CD4-positive, alpha-beta T cell treated with Interferon gamma for 1 hour (primary cell): ENCODE measurements around the gene CNTNAP3.
"Not testable (repeated sequence)": the region's sequence is repeated elsewhere in the genome, so short reads cannot be mapped to it uniquely, and the experiment has no call there.

Source experiments
- DNase-seq: peaks from one replicate; pipeline ENCODE4 v3.0.0-alpha.2; 2020

The CNTNAP3 gene

DNA sequence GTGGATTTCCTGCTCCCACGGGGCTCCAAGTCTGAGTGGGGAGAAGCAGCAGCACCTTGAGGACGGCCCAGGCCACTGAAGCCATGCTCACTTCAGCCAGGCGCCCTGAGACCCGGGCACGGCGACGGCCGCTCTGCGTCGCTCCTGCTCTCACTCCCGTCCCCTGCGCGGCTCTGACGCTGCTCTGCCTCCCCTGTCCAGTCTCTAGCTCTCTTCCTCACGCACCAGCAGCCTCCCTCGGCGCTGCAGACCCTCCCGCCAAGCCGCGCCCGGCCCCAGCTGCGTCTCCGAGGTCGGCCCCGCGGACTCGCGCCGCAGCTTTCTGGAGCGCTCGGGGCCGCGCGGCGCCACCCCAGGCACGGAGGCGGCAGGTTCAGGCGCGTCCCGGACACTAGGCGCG lies at the start of gene CNTNAP3:
Gene CNTNAP3 (minus strand): TSS at position 188 of the 400 bp plus-strand sequence. CDS start 103 bp downstream, at position 85.
- not testable (repeated sequence) for DNase-seq

DNA sequence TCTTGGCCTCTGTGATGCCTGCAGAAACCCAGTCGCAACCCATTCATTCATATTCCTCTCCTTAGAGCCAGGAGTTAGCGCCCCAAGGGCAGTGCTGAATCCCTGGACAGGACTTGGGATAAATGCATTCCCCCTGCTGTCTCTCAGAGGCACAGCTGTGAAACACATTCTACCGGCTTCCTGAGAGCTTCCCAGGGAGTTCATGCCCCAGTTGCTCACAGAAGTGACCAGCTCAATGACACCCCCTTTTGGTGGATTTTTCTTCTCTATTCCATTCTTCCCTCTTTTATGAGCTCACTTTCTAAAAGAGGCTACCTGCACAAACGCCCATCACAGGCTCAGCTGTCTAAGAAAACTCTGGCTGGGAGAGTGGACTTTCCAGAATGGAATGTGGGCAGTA lies 8.0 kb downstream of the CNTNAP3 start:
- not testable (repeated sequence) for DNase-seq

DNA sequence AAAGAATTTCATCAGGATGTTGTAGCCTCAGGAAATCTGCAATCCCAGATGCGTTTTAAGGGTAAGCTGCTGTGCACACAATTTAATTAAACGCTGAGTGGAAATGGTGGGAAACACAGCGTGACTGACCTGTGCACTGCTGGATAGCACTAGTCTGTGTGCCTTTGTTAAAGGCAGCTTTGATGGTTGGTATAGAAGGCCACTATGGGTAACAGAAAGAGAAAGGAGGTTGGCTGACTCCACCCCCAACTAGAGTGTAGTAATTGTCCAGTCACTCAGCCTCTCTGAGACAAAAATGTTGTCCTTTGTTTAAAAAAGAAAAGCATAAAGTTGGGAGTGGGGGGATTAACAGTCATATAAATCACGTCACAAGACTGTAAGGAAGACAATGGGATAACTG lies 45.5 kb downstream of the CNTNAP3 start:
- not testable (repeated sequence) for DNase-seq

DNA sequence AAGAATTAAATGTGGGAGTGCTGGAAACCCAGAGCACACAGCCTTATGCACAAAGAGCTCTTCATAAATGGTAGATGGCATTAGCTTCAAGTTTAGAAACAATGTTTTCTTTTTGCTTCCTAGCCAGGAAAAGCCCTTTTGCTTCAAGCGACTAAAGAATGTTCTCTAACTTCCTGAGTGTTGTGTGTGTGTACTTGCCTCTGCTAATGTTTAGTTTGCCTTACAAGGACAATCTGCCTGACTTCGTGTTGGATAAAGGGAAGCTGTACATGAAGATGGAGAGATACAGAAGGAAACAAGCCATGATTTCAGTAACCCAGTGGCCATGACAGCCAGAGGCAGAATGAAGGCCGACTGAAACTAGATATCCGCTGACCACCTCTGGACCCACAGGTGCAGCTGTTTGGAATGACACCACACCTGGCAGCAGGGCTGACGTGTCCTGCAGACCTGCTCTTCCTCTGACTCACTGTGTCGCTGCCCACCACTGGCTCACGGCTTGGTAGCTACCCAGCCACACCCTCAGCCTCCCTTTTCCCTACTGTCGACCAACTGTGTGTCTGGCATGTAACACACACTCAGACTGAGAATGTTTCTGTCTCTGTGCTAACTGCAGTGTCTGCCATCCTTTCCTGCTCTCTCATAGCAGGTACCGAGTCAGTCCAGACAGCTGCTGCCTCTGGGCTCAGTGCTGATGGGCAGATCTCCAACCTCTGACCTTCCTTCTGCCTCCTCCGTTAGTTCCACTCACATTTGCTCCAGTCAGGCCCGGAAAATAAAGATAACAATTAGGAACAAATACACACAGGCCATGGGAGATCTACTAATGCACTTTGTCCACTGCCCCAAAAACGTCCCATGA lies 55.6 kb downstream of the CNTNAP3 start:
- DNase-seq: not testable (repeated sequence)

DNA sequence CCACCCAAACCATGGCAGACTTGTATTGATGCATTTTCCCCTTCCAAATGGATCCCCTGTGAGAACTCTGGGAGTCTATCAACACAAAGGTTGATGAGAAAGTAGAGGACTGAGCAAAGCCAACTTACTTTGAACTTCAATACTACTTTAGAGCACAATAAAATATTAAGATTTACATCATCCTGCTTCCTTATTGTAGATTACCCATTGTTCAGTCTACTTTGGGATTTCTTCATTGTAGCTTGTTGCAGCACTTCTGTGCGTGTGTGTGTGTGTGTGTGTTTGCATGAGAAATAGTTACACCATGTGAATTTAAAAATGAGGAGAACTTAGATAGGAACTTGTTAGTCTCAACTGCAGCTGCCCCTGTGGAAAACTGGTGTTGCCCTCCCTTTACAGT lies 72.0 kb downstream of the CNTNAP3 start:
- DNase-seq: not testable (repeated sequence)

DNA sequence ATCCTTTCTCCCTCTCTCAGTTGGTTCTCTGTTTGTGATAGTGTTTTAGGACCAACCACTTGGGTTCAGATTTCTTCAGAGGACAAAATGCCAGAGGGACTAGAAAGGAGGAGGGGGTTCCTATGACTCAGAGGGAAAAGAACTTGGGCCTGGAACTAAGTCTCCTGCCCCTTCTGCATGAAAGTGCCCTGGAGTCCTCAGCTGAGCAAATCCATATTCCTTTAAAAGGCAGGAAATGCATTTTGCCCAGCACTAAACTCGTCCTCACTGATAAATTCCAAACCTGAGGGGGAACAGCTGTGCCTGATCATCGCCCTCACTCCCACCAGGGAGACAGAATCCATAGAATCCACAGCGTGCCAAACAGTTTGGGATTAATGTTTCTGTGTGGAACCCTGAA lies 78.2 kb downstream of the CNTNAP3 start:
- DNase-seq: not testable (repeated sequence)

DNA sequence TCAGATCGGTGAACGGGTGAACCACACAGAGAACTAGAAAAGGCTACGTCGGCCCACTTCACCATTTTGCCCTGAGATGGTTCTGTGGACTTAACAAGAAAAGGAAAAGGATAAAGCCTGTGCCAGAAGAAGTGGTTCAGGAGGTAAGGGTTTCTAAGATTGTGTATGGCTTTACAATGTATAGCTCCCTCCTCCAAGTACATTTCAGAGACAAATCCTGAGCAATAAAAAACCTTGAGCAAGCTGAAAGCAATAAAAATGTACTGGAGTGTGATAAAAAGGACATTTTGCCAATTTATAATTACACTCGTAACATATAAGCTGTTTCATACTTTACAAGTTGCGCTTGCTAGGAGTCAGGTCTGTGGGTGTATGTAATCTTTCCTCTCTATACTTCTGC lies 81.3 kb downstream of the CNTNAP3 start:
- DNase-seq: not testable (repeated sequence)

DNA sequence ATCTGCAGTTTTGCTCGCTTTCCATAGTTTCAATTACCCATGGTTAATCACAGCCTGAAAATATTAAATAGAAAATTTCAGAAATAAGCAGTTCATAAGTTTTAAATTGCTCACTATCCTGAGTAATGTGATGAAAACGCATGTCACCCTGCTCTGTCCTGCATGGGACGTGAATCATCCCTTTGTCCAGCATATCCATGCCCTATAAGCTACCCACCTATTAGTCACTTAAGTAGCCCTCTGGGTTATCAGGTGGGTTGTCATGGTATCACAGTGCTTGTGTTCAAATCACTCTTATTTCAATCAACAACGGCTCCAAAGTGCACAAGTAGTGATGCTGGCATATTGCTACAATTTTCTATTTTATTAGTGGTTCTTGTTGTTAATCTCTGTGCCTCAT lies 82.1 kb downstream of the CNTNAP3 start:
- not testable (repeated sequence) for DNase-seq

DNA sequence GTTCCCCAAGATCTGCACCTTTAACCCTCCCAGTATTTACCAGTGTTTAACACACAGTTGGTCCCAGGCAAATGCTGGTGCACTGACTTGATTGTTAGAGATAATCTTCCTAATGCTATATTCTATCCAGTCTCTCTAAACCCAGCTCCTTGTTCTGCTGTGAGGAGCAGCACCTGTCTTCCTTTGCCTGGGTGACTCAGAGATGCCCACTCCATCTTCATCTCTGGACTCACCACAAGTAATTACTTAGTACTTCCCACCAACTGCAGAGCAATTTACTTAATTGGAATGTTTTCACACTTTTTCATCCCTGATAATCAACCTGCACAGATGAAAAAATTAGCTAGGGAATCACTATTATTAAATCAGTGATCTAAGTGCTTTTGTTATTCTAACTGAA lies 87.6 kb downstream of the CNTNAP3 start:
- DNase-seq: not testable (repeated sequence)

DNA sequence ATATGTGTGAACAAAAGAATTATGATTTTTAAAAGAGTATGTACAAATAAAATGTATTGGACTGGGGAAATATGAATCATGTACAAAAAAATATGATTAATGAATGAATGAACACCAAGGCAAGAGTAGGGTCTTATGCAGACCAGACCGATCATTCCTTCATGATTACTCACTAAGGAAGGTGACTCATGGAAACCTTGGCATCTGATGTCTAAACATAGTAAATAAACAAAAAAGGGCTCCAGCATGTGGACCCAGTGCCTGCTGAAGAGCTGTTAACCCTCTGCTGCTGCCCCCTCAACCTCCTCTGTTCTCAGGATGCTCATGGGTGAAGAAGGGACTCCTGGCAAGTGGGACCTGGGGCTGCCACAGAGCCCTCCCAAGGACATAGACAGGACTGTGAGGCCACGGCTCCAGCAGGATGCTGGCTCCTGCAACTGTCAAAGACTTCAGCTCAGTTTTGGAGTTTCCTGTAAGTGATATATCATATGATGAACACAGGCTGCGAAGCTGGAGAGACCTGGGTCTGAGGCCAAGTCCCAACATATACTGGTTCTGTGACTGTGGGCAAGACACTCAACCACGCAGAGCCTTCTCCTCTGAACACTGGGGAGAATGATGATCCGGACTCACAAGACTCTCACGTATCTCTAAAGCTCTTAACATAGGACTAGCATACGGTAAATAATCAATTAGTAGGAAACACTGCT lies 89.8 kb downstream of the CNTNAP3 start:
- DNase-seq: not testable (repeated sequence)

DNA sequence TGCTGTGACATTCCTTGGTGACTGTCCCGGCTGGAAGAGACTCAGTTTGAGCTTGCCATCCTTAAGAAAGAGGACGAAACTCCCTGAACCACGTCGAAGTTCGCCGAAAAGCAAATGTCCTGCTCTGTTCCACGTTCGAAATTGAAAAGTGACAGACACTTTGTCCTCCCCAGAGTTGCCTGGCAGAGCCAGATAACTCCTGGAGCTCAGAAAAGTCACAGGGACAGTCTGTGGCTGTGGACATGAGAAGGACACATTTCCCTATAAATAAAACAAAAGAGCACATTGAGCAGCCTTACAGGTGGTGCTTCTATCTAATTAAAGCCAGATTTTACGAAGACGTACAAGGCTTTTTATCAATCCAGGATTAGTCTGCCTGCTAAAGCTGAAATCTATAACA lies 116.6 kb downstream of the CNTNAP3 start:
- DNase-seq: not testable (repeated sequence)

DNA sequence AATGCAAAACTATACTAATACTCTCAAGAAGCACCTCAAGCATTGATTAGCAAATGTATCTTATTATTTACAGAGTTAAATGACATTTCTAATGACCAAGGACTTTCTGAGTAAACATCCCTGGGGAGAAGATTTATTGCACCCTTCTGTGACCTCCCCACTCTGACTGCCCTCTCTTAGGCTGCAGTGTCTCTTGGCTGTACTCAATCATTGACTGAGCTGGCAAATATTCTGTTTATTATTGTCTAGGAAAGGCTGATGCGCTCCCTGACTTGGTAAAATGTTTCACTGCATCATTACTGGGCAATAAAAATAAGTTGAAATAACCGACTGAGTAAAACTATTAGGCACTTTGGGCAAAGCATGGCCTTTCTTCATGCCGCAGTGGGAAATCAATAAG lies 130.3 kb downstream of the CNTNAP3 start:
- not testable (repeated sequence) for DNase-seq

DNA sequence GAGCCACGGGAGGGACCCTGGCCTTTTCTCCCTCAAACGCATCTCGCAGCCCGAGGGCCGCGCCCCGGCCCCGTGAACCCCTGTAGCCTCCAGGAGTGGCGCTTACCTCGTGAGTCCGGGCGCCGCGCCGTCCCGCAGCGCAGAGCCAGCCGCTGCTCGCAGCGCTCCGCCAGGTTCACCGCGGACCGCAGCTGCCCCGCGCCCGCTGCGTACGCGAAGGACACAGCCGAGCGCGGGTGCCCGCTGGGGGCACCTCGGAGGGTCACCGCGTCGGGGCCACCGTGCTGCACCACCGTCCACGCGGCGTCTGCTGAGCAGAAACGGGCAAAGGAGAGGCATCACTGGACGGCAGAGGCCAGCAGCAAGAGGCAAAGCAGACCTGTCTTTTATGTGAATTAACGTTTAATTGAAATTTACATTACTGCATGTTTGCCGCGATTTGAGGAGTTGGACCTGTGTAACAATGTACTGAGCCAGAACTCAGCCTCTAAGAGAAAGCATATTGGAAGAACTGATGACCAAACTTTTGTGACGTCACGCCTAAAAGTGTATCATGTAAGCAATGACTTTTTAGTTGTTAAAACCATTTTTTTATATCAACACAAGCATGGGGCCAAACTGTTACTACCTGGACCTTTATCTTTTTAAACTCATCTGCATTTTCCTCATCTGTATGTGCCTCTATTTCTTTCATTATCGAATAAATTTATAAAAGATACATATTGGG lies 155.0 kb downstream of the CNTNAP3 start:
- DNase-seq: not testable (repeated sequence)

DNA sequence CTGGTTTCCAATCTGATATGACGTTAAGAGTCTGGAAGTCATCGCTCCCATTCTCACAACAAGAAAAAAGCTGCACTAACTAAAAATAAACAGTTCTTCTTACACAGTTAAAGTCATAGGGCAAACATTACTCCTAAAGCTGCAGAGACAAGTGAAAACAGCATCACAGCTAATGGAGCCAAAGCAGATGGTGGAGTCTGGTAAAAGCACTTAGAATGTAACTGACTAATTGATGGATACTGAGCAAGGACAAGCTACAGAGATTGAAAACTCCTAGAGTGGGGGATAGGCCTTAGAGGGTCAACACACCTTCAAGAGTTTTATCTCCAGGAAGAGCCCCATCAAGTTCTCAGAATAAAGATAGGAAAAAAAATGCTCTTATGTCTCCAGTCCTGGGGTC lies 166.6 kb downstream of the CNTNAP3 start:
- DNase-seq: not testable (repeated sequence)

DNA sequence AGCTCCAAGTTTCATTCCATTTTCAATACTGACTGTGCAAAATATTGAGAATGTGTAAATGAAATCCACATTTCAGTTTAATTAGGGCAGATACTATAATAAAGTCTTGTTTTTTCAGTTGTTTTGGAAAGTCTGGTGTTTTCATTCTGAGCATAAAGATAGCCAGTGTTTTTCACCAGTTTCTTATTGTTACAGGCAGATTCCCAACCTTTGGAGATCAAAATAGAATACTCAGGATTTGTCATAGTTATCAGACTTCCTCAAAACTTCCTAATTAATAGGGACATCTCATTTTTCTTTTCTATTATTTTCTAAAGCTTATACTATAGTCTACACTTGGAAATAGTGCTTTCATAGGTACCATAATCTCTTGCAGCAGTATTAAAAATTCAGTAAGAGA lies 176.2 kb downstream of the CNTNAP3 start:
- not testable (repeated sequence) for DNase-seq

DNA sequence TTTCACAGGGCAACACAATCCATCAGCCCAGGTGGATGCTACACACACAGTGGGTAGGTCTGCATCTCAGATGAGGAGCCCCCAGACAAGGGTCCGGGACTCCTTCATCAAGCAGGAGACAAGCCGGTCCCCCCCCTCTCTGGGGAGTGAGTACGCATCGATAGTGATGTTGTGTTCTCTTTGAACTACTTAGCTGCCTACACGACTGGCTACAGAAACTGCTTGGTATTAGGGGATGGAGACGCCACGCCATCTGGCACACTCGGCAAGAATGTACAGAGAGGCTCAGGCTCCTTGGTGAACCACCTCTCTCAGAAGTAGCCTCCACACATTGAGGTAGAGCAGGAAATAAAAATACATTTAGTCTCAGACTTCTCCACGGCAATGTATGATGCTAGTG lies 179.8 kb downstream of the CNTNAP3 start:
- no peak for DNase-seq

DNA sequence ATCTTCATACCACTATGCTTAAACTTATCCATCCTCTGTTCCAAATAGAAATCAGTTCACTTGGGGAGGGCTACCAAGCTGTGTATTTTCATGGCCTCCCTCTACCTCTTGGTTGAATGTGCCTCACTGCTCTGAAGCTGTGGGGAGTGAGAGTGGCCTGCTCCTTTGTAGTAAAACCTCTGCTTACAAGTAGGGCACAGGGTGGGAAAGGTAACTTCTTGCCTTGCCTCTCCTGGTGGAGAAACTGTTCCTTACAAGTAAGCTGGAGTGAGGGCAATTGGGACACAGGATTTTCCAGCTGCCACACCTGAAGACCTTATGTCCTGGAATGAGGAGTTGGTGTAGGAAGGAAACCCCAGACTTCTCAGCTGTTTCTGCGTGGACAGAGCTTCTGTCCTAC lies 190.8 kb downstream of the CNTNAP3 start:
- not testable (repeated sequence) for DNase-seq

DNA sequence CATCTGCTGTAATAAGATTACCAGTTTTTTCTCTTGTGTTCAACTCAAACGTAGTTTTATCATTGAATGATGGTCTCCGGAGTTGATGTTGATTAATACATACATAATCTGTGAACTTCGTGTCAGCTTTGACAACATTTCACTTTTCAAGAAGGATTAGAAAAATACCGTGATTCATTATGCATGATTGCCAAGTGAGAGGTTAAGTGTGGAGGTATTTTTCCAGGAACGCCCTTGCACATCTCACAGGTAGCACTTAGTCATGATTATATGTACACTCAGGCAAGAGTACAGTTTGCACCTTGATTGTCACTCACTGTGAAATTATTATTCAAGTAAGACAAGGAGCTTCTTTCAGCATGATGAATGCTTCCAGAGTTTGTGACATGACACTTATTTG lies 202.7 kb downstream of the CNTNAP3 start:
- DNase-seq: not testable (repeated sequence)

DNA sequence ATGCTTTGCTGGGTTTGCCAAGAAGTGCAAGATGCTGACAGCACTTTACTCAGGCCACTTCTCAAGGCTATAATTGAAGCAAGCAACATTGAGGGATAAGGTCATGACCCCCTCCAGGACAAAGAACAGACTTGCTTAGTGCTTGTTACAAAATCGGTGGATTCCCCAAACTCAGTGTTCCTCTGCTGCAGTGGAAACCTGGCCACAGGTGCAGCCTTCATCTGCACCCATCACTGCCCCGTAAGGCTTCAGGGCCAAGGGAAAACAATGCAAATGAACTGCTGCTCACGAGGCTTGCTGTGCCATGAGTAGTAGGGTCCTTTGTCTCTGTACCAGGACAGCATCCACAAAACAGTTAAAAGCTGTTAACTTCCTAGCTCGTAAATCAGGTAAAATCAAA lies 205.4 kb downstream of the CNTNAP3 start:
- DNase-seq: not testable (repeated sequence)

DNA sequence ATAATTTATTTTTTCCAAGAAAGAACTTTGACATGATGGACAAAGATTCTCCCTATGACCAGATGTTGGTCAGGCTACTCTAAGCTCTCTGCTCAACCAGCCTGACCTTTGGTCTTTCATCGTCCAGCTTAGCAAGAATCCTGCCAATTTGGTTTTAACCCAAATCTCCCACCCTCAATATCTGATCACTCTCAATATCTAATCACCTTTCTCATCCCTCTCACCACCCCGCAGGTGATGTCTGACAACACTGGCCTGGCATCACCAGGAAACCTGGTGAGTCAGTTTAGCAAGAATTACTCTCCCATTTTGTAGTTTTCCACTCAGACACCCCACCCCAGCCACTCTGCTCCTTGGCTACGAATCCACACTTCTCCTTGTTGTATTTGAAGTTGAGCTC lies 207.9 kb downstream of the CNTNAP3 start:
- not testable (repeated sequence) for DNase-seq

DNA sequence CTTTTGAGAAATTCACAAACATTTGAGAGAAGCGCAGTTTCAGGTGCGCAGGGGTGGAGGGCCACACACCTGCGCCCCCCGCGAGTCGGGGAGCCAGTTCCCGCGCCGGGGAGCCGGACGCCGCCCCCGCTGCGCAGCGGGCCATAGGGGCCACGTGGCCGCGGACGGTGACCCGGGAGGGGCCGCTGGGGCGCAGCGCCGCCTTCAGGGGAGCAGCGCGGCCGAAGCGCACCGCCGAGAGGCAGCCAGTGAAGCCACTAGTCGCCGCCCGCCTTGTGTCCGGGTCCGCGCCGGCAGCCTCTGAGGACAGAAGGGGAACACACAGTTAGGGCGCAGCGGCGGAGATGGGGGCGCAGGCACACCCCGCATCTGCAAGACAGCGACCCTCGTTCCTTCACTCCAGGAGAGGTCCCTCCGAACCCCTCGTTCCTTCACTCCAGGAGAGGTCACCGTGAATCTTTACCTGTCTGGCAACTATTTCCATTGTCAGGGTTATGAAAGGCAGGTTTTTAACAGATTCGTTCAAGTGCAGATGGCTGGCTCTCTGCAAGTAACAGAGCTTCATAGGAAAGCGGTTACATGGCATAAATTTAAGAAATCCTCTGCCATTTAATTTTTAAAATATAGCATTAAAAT lies 209.2 kb downstream of the CNTNAP3 start:
- DNase-seq: not testable (repeated sequence)

DNA sequence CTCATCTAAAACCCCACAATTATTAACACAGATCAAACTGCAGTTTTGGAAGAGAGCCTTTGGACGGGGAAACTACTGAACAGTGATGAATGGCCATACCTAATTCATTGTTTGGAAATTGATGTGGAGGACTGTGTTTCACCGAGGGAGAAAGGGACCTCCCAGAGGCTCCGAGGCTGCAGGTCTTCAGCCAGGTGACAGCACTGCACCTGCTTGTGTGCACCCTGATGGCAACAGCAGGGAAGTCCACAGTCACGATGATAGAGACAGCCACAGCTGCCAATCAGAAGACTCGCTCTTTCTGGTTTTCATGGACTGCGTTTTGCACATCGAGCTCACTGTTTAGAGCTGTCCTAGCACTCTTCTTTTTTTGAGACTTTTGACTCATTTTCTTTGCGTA lies 214.4 kb downstream of the CNTNAP3 start:
- DNase-seq: not testable (repeated sequence)

DNA sequence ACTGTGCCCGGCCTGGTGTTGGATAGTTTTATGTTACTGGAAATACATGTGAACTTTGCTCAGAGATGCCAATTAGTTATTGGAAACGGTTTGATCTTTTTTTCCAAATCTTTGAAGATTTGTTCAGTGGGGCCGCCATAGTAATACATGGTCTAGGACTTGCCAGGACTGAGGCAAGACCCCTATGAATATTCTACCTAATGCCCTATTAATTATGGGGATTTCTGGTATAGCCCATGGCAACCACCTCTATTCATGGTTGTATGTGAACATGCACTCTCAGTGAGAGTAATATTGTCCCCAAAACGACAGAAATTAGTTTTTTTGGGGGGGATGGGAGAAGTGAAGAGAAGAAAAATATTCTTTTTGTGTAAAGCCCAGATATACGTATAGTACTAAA lies 220.3 kb downstream of the CNTNAP3 start:
- DNase-seq: not testable (repeated sequence)
